ENCODE results near the gene TTC23.
A peak's percentile ranks its signal among the peaks of the same experiment; 100 is the strongest.

The TTC23 gene

DNA sequence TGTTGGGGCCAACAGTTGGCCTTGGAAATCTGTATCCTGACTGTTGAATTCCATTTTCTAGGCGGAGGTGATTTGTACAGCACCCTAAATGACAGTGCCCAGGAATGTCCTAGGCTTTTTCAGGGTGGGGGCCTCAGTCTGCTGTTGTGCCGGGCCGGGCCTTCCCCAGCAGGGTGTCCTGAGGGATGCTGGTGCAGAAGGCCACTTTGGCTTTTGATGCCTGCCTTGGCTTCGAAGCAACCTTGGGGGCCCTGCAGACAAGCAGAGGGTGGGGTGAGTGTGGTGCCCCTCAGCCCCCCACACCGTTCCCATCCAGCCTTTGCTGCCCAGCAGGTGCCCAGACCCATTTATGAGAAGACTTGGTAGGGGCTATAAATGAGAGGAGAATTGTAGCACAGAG, 111.5 kb downstream of the TTC23 start:
- H3K4me3 Mint-ChIP-seq = no peak overlapping the region
- H3K9me3 Mint-ChIP-seq = no peaks in the 10 kb centered on the region
- H3K27ac Mint-ChIP-seq = no peak overlapping the region
- DNase-seq (ENCODE audit: low spot score in 2 of 2) (no peak), ATAC-seq (ENCODE audit: low read depth) (no peak)
- H3K27me3 Mint-ChIP-seq = peaks cover 3% of the 10 kb centered on the region
- H3K36me3 Mint-ChIP-seq = no peaks in the 10 kb centered on the region
- H3K4me1 Mint-ChIP-seq = no peaks in the 10 kb centered on the region

GRCh38 chr15:99137111-99137546, 112.3 kb downstream of the TTC23 start:
- Mint-ChIP-seq H3K27ac (no peak overlapping the region), H3K4me3 (no peak overlapping the region), H3K9me3 (no peaks in the 10 kb centered on the region), H3K4me1 (no peaks in the 10 kb centered on the region), H3K27me3 (peaks cover 3% of the 10 kb centered on the region), H3K36me3 (no peaks in the 10 kb centered on the region)
- DNase-seq (ENCODE audit: low spot score in 2 of 2) = no peak
- no peak for ATAC-seq (ENCODE audit: low read depth)

DNA sequence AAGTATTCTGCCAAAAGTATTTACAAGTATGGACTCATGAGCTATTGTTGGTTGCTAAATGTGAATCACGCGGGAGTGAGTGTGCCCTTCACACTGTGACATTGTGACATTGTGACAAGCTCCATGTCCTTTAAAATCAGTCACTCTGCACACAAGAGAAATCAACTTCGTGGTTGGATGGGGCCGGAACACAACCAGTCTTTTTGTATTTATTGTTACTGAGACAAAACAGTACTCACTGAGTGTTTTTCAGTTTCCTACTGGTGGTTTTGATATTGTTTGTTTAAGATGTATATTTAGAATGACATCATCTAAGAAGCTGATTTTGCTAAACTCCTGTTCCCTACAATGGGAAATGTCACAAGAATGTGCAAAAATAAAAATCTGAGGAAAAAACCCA, 114.2 kb downstream of the TTC23 start:
- no peak for ATAC-seq (ENCODE audit: low read depth)
- H3K4me3 Mint-ChIP-seq = no peak overlapping the region
- no peaks in the 10 kb centered on the region for H3K9me3 Mint-ChIP-seq
- no peak for DNase-seq (ENCODE audit: low spot score in 2 of 2)
- H3K27ac Mint-ChIP-seq = no peak overlapping the region
- peaks cover 6% of the 10 kb centered on the region for H3K27me3 Mint-ChIP-seq
- H3K4me1 Mint-ChIP-seq = no peaks in the 10 kb centered on the region
- H3K36me3 Mint-ChIP-seq = no peaks in the 10 kb centered on the region

- no peak for ATAC-seq (ENCODE audit: low read depth)
Measured at GRCh38 chr15:99134317-99134821, 115.0 kb downstream of the TTC23 start.

GRCh38 chr15:99132634-99133287, 116.6 kb downstream of the TTC23 start:
- Mint-ChIP-seq H3K27ac (no peak overlapping the region), H3K27me3 (peaks cover 10% of the 10 kb centered on the region)
- DNase-seq (ENCODE audit: low spot score in 2 of 2) = no peak

More at GRCh38 chr15:99134317-99134821, 115.0 kb downstream of the TTC23 start:
- Mint-ChIP-seq H3K9me3 (no peaks in the 10 kb centered on the region), H3K4me1 (peaks cover 5% of the 10 kb centered on the region), H3K4me3 (no peak overlapping the region), H3K27me3 (peaks cover 10% of the 10 kb centered on the region), H3K27ac (no peak overlapping the region), H3K36me3 (no peaks in the 10 kb centered on the region)
- DNase-seq (ENCODE audit: low spot score in 2 of 2) = no peak

DNA sequence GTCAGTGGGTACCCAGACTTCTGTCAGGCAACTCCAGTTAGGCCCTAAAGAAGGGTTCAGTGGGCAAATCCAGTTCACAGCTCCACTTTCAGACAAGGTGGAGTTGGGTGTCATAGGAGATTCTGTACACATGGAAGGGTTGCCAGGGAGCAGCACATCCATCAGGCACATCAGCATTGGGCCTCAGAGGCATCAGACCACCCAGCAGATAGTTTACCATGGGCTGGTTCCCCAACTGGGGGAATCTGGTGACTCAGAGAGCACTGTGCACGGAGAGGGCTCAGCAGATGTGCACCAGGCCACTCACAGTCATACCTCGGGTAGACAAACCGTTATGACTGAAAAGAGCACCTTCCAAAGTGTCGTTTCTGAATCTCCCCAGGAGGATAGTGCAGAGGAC, 117.3 kb downstream of the TTC23 start:
- H3K9me3 Mint-ChIP-seq = no peaks in the 10 kb centered on the region
- H3K27me3 Mint-ChIP-seq = peaks cover 10% of the 10 kb centered on the region
- H3K4me1 Mint-ChIP-seq = peaks cover 5% of the 10 kb centered on the region
- ATAC-seq (ENCODE audit: low read depth) (no peak), DNase-seq (ENCODE audit: low spot score in 2 of 2) (no peak)
- H3K27ac Mint-ChIP-seq = no peak overlapping the region
- H3K36me3 Mint-ChIP-seq = no peaks in the 10 kb centered on the region
- H3K4me3 Mint-ChIP-seq = no peak overlapping the region

More at GRCh38 chr15:99132634-99133287, 116.6 kb downstream of the TTC23 start:
- Mint-ChIP-seq H3K9me3 (no peaks in the 10 kb centered on the region), H3K4me1 (peaks cover 5% of the 10 kb centered on the region), H3K36me3 (no peaks in the 10 kb centered on the region), H3K4me3 (no peak overlapping the region)
- no peak for ATAC-seq (ENCODE audit: low read depth)

DNA sequence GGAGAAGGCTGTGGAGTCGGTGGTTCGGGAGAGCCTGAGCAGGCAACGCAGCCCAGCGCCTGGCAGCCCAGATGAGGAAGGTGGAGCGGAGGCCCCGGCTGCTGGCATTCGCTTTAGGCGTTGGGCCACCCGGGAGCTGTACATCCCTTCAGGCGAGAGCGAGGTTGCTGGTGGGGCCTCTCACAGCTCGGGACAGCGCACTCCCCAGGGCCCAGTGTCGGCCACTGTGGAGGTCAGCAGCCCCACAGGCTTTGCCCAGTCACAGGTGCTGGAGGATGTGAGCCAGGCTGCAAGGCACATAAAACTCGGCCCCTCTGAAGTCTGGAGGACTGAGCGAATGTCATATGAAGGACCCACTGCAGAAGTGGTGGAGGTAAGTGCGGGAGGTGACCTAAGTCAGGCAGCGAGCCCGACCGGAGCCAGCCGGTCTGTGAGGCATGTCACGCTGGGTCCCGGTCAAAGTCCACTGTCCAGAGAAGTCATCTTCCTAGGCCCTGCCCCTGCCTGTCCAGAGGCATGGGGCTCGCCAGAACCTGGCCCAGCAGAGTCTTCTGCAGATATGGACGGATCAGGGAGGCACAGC, 117.8 kb downstream of the TTC23 start:
- peaks cover 5% of the 10 kb centered on the region for H3K4me1 Mint-ChIP-seq
- DNase-seq (ENCODE audit: low spot score in 2 of 2) = no peak
- H3K27ac Mint-ChIP-seq = no peak overlapping the region
- H3K4me3 Mint-ChIP-seq = no peak overlapping the region
- H3K9me3 Mint-ChIP-seq = no peaks in the 10 kb centered on the region
- H3K27me3 Mint-ChIP-seq = peaks cover 9% of the 10 kb centered on the region
- ATAC-seq (ENCODE audit: low read depth) = no peak
- no peaks in the 10 kb centered on the region for H3K36me3 Mint-ChIP-seq

DNA sequence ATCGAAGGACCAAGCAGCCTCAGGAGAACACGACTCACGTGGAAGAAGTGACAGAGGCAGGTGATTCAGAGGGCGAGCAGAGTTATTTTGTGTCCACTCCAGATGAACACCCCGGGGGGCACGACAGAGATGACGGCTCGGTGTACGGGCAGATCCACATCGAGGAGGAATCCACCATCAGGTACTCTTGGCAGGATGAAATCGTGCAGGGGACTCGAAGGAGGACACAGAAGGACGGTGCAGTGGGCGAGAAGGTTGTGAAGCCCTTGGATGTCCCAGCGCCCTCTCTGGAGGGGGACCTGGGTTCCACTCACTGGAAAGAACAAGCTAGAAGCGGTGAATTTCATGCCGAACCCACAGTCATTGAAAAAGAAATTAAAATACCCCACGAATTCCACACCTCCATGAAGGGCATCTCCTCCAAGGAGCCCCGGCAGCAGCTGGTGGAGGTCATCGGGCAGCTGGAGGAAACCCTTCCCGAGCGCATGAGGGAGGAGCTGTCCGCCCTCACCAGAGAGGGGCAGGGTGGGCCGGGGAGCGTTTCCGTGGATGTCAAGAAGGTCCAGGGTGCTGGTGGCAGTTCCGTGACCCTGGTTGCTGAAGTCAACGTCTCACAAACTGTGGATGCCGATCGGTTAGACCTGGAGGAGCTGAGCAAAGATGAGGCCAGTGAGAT, 118.5 kb downstream of the TTC23 start:
- ATAC-seq (ENCODE audit: low read depth) = no peak
- peaks cover 5% of the 10 kb centered on the region for H3K4me1 Mint-ChIP-seq
- H3K4me3 Mint-ChIP-seq = no peak overlapping the region
- peaks cover 7% of the 10 kb centered on the region for H3K27me3 Mint-ChIP-seq
- no peak for DNase-seq (ENCODE audit: low spot score in 2 of 2)
- no peaks in the 10 kb centered on the region for H3K36me3 Mint-ChIP-seq
- no peaks in the 10 kb centered on the region for H3K9me3 Mint-ChIP-seq
- no peak overlapping the region for H3K27ac Mint-ChIP-seq

- ATAC-seq (ENCODE audit: low read depth) (no peak), DNase-seq (ENCODE audit: low spot score in 2 of 2) (no peak)
- no peak overlapping the region for H3K27ac Mint-ChIP-seq
- H3K4me3 Mint-ChIP-seq = no peak overlapping the region
- H3K36me3 Mint-ChIP-seq = no peaks in the 10 kb centered on the region
- H3K9me3 Mint-ChIP-seq = no peaks in the 10 kb centered on the region
- H3K27me3 Mint-ChIP-seq = peaks cover 7% of the 10 kb centered on the region
- H3K4me1 Mint-ChIP-seq = peaks cover 5% of the 10 kb centered on the region
Measured at GRCh38 chr15:99130314-99130713, 119.1 kb downstream of the TTC23 start.

DNA sequence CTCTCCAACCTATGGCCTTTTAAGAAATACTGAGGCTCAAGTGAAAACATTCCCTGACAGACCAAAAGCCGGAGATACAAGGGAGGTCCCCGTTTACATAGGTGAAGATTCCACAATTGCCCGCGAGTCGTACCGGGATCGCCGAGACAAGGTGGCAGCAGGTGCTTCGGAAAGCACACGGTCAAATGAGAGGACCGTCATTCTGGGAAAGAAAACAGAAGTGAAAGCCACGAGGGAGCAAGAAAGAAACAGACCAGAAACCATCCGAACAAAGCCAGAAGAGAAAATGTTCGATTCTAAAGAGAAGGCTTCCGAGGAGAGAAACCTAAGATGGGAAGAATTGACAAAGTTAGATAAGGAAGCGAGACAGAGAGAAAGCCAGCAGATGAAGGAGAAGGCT, 119.7 kb downstream of the TTC23 start:
- Mint-ChIP-seq H3K4me1 (peaks cover 5% of the 10 kb centered on the region), H3K9me3 (no peaks in the 10 kb centered on the region), H3K4me3 (peak overlapping the region; percentile 2), H3K36me3 (no peaks in the 10 kb centered on the region), H3K27ac (no peak overlapping the region), H3K27me3 (peaks cover 7% of the 10 kb centered on the region)
- DNase-seq (ENCODE audit: low spot score in 2 of 2) = no peak
- ATAC-seq (ENCODE audit: low read depth) = no peak

- ATAC-seq (ENCODE audit: low read depth) (no peak), DNase-seq (ENCODE audit: low spot score in 2 of 2) (no peak)
- Mint-ChIP-seq H3K27me3 (peaks cover 7% of the 10 kb centered on the region), H3K4me3 (no peak overlapping the region), H3K36me3 (no peaks in the 10 kb centered on the region), H3K27ac (no peak overlapping the region), H3K4me1 (peaks cover 5% of the 10 kb centered on the region), H3K9me3 (no peaks in the 10 kb centered on the region)
Measured at GRCh38 chr15:99128411-99128810, 121.0 kb downstream of the TTC23 start.

- H3K9me3 Mint-ChIP-seq = no peaks in the 10 kb centered on the region
- no peaks in the 10 kb centered on the region for H3K36me3 Mint-ChIP-seq
- H3K4me1 Mint-ChIP-seq = peaks cover 5% of the 10 kb centered on the region
- no peak overlapping the region for H3K4me3 Mint-ChIP-seq
- H3K27me3 Mint-ChIP-seq = peaks cover 7% of the 10 kb centered on the region
- DNase-seq (ENCODE audit: low spot score in 2 of 2) (no peak), ATAC-seq (ENCODE audit: low read depth) (no peak)
- H3K27ac Mint-ChIP-seq = no peak overlapping the region
Measured at GRCh38 chr15:99127773-99128172, 121.6 kb downstream of the TTC23 start.

GRCh38 chr15:99126930-99127329, 122.5 kb downstream of the TTC23 start:
- Mint-ChIP-seq H3K27ac (no peak overlapping the region), H3K4me1 (peaks cover 5% of the 10 kb centered on the region), H3K9me3 (no peaks in the 10 kb centered on the region), H3K36me3 (no peaks in the 10 kb centered on the region), H3K27me3 (peaks cover 7% of the 10 kb centered on the region), H3K4me3 (no peak overlapping the region)
- ATAC-seq (ENCODE audit: low read depth) (no peak), DNase-seq (ENCODE audit: low spot score in 2 of 2) (no peak)

DNA sequence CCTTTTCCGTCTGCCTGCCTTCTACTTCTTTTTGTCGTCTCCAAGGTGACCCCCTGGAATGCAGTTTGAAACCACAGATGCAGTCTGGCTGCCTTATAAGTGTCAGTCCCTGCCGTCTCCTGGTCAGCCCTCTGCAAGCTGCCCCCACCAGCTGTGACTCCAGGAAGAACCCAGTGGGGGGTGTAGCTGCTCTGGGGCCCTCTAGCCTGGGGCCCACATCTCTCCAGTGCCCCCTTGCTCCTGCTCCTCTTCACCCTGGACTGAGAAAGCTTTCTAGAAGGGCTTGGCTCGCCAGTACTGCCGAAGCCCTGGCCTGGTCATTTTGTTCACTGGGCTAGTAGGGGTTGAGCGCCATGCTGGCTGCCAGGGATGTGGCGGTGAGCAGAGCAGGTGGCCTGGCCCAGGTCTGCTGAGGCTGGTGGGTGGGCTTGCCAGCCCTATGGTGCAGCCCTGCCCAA, 123.2 kb downstream of the TTC23 start:
- no peak for ATAC-seq (ENCODE audit: low read depth)
- peaks cover 5% of the 10 kb centered on the region for H3K4me1 Mint-ChIP-seq
- H3K27me3 Mint-ChIP-seq = peaks cover 7% of the 10 kb centered on the region
- no peaks in the 10 kb centered on the region for H3K9me3 Mint-ChIP-seq
- no peak overlapping the region for H3K27ac Mint-ChIP-seq
- no peak for DNase-seq (ENCODE audit: low spot score in 2 of 2)
- H3K4me3 Mint-ChIP-seq = no peak overlapping the region
- no peaks in the 10 kb centered on the region for H3K36me3 Mint-ChIP-seq
